B cell (primary cell): ENCODE results near the gene COBLL1. TPM values are rescaled to one million over a fixed set of nuclear protein-coding genes. Genes with fewer than 3 reads are reported as not detected.

Source experiments
- ATAC-seq: fragments of 200-7000 bp; cut with Tn5 transposase; one replicate; pipeline ENCODE4 v1.10.0; 2021; ENCODE audit warnings: low read depth, mild to moderate bottlenecking, moderate number of reproducible peaks, moderate library complexity
- CTCF ChIA-PET: fragments of 350-600 bp; sonication (Branson Sonifier 250); formaldehyde crosslinking; loops from one replicate; lab custom pipeline; 2021; ENCODE audit warnings: antibody characterized with exemption, inconsistent platforms; lab: Charles Lee
- POLR2A ChIA-PET: fragments of 350-600 bp; sonication (Branson Sonifier 250); formaldehyde crosslinking; loops from one replicate; lab custom pipeline; 2021; ENCODE audit warnings: antibody characterized with exemption; lab: Charles Lee
- DNase-seq: peaks from one replicate; pipeline ENCODE4 v3.0.0; 2013
- H2AFZ ChIP-seq: 2 replicates; pipeline ENCODE4 v1.6.1; 2012; ENCODE audit warnings: mild to moderate bottlenecking, low read depth, low read length; ENCODE audit not compliant: insufficient read depth, poor library complexity, severe bottlenecking
- H3K27ac ChIP-seq, 2 donors: 1 replicate in 1 of 2; 2 replicates in 1 of 2; pipeline ENCODE4 v1.5.1; 2012 to 2013; ENCODE audit warnings: low read length in 2 of 2, mild to moderate bottlenecking in 2 of 2, moderate library complexity in 1 of 2
- H3K27me3 ChIP-seq, 4 experiments: fragments of 200-600 bp in 1 of 4; sonication (generic) in 1 of 4; replicated peaks in 1 of 4; 1 replicate in 2 of 4; 2 replicates in 2 of 4; pipeline versions ENCODE4 v1.6.1 to v1.7.0; 2013 to 2016; ENCODE audit warnings: low read length in 3 of 4, mild to moderate bottlenecking in 2 of 4, mixed read lengths in 1 of 4, moderate library complexity in 1 of 4; ENCODE audit not compliant: insufficient read depth in 4 of 4, control insufficient read depth in 3 of 4; ENCODE audit errors: control extremely low read depth in 1 of 4
- H3K36me3 ChIP-seq, 2 experiments: replicated peaks in 1 of 2; 1 replicate in 1 of 2; 2 replicates in 1 of 2; pipeline versions ENCODE4 v1.6.1 to v1.7.1; 2013; ENCODE audit warnings: low read length in 1 of 2; ENCODE audit not compliant: insufficient read depth in 2 of 2, control insufficient read depth in 1 of 2; ENCODE audit errors: control extremely low read depth in 1 of 2, extremely low read depth in 1 of 2
- H3K4me1 ChIP-seq, 2 donors: fragments of 200-600 bp in 1 of 2; sonication (generic) in 1 of 2; 1 replicate in 1 of 2; 2 replicates in 1 of 2; pipeline versions ENCODE4 v1.5.1 to v1.6.1; 2013 to 2017; ENCODE audit warnings: low read length in 2 of 2; ENCODE audit not compliant: control insufficient read depth in 2 of 2, insufficient read depth in 2 of 2
- H3K4me2 ChIP-seq: replicated peaks from 2 replicates; pipeline ENCODE3; 2012; ENCODE audit warnings: mild to moderate bottlenecking, low read depth, low read length; ENCODE audit not compliant: poor library complexity, severe bottlenecking
- H3K4me3 ChIP-seq, 5 experiments: fragments of 200-600 bp in 1 of 5; sonication (generic) in 1 of 5; 1 replicate in 3 of 5; 2 replicates in 2 of 5; pipeline versions ENCODE4 v1.5.1 to v1.7.0; 2011 to 2016; ENCODE audit warnings: low read length in 4 of 5, mild to moderate bottlenecking in 4 of 5, low read depth in 2 of 5, control low read depth in 1 of 5, moderate library complexity in 1 of 5; ENCODE audit not compliant: insufficient read depth in 1 of 5; ENCODE audit errors: control extremely low read depth in 1 of 5, extremely low read depth in 1 of 5
- H3K79me2 ChIP-seq: fragments of 200-600 bp; sonication (generic); one replicate; pipeline ENCODE4 v1.6.0; 2016; ENCODE audit warnings: low read length; ENCODE audit not compliant: control insufficient read depth, insufficient read depth
- H3K9ac ChIP-seq: fragments of 200-600 bp; sonication (generic); 2 replicates; pipeline ENCODE4 v1.6.1; 2017; ENCODE audit warnings: mild to moderate bottlenecking, low read length, moderate library complexity
- H3K9me3 ChIP-seq, 3 donors: one replicate each; pipeline versions ENCODE4 v1.6.1 to v1.7.1; 2013; ENCODE audit warnings: low read length in 2 of 3; ENCODE audit not compliant: control insufficient read depth in 2 of 3, insufficient read depth in 1 of 3; ENCODE audit errors: control extremely low read depth in 1 of 3
- H4K20me1 ChIP-seq: 2 replicates; pipeline ENCODE4 v1.6.0; 2012; ENCODE audit warnings: mild to moderate bottlenecking, low read length; ENCODE audit not compliant: insufficient read depth, control insufficient read depth, poor library complexity, severe bottlenecking
- H3K27ac Mint-ChIP-seq: one replicate; pipeline ENCODE4 v1.8.0; 2021; ENCODE audit warnings: mixed read lengths
- H3K27me3 Mint-ChIP-seq: one replicate; pipeline ENCODE4 v1.8.0; 2021; ENCODE audit warnings: mixed read lengths
- H3K4me1 Mint-ChIP-seq: one replicate; pipeline ENCODE4 v1.8.0; 2021; ENCODE audit warnings: mixed read lengths
- H3K4me3 Mint-ChIP-seq: one replicate; pipeline ENCODE4 v1.8.0; 2021; ENCODE audit warnings: mixed read lengths
- H3K9me3 Mint-ChIP-seq: one replicate; pipeline ENCODE4 v1.8.0; 2022; ENCODE audit warnings: mixed read lengths; ENCODE audit not compliant: insufficient read depth
- EZH2 ChIP-seq: IDR thresholded peaks from 2 replicates; pipeline ENCODE4 v1.6.1; 2012; ENCODE audit warnings: borderline replicate concordance, low read depth, mild to moderate bottlenecking, moderate library complexity, low read length; ENCODE audit not compliant: insufficient read depth, poor library complexity, severe bottlenecking
- WGBS: methylation state at CpG from one replicate; pipeline ENCODE4 v1.1.5; 2013; ENCODE audit warnings: missing lambda C conversion rate; ENCODE audit not compliant: insufficient coverage; 5-methylcytosine and 5-hydroxymethylcytosine counted together
- intact Hi-C: fragments of 100-400 bp; cut with micrococcal nuclease; formaldehyde crosslinking; loops from one replicate; pipeline ENCODE4 v1.10.0; 2022
- polyA plus RNA-seq: library from polyadenylated mRNA; depleted of rRNA; stranded (reverse); fragments of >200 nt; gene quantifications from 2 replicates; pipeline ENCODE4 v1.2.3, GENCODE V29; 2012
- total RNA-seq, 2 donors: library from RNA; stranded (reverse); fragments of 120-200 nt in 1 of 2; gene quantifications; 1 replicate in 1 of 2; 2 replicates in 1 of 2; pipeline versions ENCODE4 v1.2.3 to v1.2.4, GENCODE V29; 2013 to 2022
- TF ChIP-seq, protein P1 (sequence below): fragments of 200-600 bp; IDR thresholded peaks from one replicate; pipeline ENCODE4 v1.8.0; 2022; ENCODE audit warnings: antibody characterized with exemption, mild to moderate bottlenecking

The COBLL1 gene
- total and polyA plus RNA-seq, 2 donors (not counting 1 experiment from before 2014, with no cell fraction given): 45.1 to 234 TPM

DNA sequence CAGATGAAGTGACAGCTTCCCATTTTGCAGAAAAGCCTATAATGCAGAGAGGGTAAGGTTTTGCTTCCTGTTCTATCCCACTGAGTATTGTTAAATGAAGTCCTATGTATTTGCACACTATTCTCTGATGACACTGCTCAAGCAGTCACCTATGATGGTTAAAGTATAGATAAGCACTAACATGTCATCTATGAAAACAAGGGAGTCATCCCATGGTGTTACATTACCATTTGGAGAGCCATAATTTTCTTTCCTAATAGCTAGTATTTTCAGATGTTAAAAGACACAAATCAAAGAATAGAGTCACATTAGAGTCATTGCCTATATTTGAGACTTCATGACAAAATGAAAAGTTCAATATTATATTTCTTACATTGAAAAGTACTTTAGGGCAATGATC, 177.6 kb downstream of the COBLL1 start:
- Mint-ChIP-seq H3K4me3 (no peak overlapping the region), H3K4me1 (peaks cover 11% of the 10 kb centered on the region), H3K27me3 (no peaks in the 10 kb centered on the region), H3K9me3 (no peaks in the 10 kb centered on the region), H3K27ac (no peak overlapping the region)
- ChIA-PET CTCF (interaction anchor here (1.0 kb wide), 1 partner anchor 12 kb away, joined by 3 read pairs; no protein-coding TSS in a partner anchor), POLR2A (no interaction called here)
- no peak overlapping the region for H2AFZ ChIP-seq
- no peak overlapping the region for H3K9ac ChIP-seq
- H3K9me3 ChIP-seq: peaks cover 0 to 4% (median 0%) of the 10 kb centered on the region in 3 donors
- DNase-seq (no peak), ATAC-seq (no peak)
- H3K27ac ChIP-seq: no peak overlapping the region
- no peak overlapping the region for H3K4me3 ChIP-seq
- no peaks in the 10 kb centered on the region for H3K27me3 ChIP-seq
- TF ChIP-seq EZH2: no peak
- TF ChIP-seq, protein P1, sequence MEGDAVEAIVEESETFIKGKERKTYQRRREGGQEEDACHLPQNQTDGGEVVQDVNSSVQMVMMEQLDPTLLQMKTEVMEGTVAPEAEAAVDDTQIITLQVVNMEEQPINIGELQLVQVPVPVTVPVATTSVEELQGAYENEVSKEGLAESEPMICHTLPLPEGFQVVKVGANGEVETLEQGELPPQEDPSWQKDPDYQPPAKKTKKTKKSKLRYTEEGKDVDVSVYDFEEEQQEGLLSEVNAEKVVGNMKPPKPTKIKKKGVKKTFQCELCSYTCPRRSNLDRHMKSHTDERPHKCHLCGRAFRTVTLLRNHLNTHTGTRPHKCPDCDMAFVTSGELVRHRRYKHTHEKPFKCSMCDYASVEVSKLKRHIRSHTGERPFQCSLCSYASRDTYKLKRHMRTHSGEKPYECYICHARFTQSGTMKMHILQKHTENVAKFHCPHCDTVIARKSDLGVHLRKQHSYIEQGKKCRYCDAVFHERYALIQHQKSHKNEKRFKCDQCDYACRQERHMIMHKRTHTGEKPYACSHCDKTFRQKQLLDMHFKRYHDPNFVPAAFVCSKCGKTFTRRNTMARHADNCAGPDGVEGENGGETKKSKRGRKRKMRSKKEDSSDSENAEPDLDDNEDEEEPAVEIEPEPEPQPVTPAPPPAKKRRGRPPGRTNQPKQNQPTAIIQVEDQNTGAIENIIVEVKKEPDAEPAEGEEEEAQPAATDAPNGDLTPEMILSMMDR: no peak
- intact Hi-C loops: no loop called here
- H4K20me1 ChIP-seq: no peaks in the 10 kb centered on the region
- no peaks in the 10 kb centered on the region for H3K79me2 ChIP-seq
- no peak overlapping the region for H3K4me2 ChIP-seq
- H3K36me3 ChIP-seq: no peaks in the 10 kb centered on the region
- peaks cover 4 to 11% of the 10 kb centered on the region in 2 donors for H3K4me1 ChIP-seq

DNA sequence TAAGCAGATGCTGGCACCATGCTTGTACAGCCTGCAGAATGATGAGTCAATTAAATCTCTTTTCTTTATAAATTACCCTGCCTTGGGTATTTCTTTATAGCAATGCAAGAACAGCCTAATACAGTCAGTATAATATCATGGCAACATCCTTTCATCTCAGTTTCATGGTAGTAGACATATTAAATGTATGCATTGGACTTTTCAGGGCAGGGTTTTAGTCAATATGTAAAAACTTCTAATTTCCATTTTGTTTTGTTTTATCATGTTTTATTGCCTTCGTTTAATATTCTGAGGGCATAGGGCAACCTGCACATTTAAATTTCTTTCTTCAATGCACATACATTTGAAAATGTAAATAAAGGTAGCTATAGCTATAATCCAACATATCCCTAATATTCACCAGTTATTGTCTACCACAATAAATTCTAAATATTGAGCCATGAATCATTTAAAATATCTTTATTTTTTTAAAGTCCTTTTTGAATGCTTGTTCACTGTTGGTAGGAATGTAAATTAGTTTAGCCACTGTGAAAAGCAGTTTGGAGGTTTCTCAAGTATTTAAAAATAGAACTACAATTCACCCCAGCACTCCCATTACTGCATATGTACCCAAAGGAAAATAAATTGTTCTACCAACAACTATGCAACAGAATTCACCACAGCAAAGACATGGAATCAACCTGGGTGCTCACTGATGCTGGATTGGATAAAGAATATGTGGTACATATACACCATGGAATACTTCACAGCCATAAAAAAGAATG, 178.6 kb downstream of the COBLL1 start:
- POLR2A ChIA-PET: no interaction called here
- CTCF ChIA-PET: interaction anchor here (1.0 kb wide), 1 partner anchor 13 kb away, joined by 3 read pairs; no protein-coding TSS in a partner anchor

More for the DNA sequence above, 178.6 kb downstream of the COBLL1 start:
- no peak overlapping the region for H3K9ac ChIP-seq
- no peaks in the 10 kb centered on the region for H4K20me1 ChIP-seq
- no peak for DNase-seq
- intact Hi-C loops: no loop called here
- H3K4me3 Mint-ChIP-seq: no peak overlapping the region
- H3K4me3 ChIP-seq: no peak overlapping the region
- no peaks in the 10 kb centered on the region for H3K27me3 Mint-ChIP-seq
- no peaks in the 10 kb centered on the region for H3K36me3 ChIP-seq
- TF ChIP-seq, protein P1: no peak
- no peak for TF ChIP-seq EZH2
- no peak overlapping the region for H3K27ac ChIP-seq
- H3K9me3 ChIP-seq: peaks cover 0 to 3% (median 0%) of the 10 kb centered on the region in 3 donors
- H3K4me1 Mint-ChIP-seq: peaks cover 8% of the 10 kb centered on the region
- H3K4me2 ChIP-seq: no peak overlapping the region
- H3K4me1 ChIP-seq: peaks cover 4 to 8% of the 10 kb centered on the region in 2 donors
- H3K27ac Mint-ChIP-seq: no peak overlapping the region
- no CpG with 5 or more reads among the region's 1 CpG for WGBS
- no peaks in the 10 kb centered on the region for H3K79me2 ChIP-seq
- ATAC-seq: no peak
- no peak overlapping the region for H2AFZ ChIP-seq
- no peaks in the 10 kb centered on the region for H3K27me3 ChIP-seq
- H3K9me3 Mint-ChIP-seq: peaks cover 2% of the 10 kb centered on the region
